HG03457 (cell line): ENCODE measurements around the gene EPS8L1.

Source experiments
- ATAC-seq: cut with Tn5 transposase; IDR thresholded peaks from one replicate; pipeline ENCODE4 v1.9.1; 2021; ENCODE audit warnings: moderate number of reproducible peaks; ENCODE audit not compliant: unreplicated experiment

Gene EPS8L1

GRCh38 chr19:55113570-55114039 lies 37.9 kb downstream of the EPS8L1 start:
- ATAC-seq: no peak

GRCh38 chr19:55114566-55115145 lies 39.0 kb downstream of the EPS8L1 start:
- ATAC-seq: no peak

DNA sequence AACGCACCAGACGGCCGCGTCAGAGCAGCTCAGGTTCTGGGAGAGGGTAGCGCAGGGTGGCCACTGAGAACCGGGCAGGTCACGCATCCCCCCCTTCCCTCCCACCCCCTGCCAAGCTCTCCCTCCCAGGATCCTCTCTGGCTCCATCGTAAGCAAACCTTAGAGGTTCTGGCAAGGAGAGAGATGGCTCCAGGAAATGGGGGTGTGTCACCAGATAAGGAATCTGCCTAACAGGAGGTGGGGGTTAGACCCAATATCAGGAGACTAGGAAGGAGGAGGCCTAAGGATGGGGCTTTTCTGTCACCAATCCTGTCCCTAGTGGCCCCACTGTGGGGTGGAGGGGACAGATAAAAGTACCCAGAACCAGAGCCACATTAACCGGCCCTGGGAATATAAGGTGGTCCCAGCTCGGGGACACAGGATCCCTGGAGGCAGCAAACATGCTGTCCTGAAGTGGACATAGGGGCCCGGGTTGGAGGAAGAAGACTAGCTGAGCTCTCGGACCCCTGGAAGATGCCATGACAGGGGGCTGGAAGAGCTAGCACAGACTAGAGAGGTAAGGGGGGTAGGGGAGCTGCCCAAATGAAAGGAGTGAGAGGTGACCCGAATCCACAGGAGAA lies 39.9 kb downstream of the EPS8L1 start:
- ATAC-seq: no peak

DNA sequence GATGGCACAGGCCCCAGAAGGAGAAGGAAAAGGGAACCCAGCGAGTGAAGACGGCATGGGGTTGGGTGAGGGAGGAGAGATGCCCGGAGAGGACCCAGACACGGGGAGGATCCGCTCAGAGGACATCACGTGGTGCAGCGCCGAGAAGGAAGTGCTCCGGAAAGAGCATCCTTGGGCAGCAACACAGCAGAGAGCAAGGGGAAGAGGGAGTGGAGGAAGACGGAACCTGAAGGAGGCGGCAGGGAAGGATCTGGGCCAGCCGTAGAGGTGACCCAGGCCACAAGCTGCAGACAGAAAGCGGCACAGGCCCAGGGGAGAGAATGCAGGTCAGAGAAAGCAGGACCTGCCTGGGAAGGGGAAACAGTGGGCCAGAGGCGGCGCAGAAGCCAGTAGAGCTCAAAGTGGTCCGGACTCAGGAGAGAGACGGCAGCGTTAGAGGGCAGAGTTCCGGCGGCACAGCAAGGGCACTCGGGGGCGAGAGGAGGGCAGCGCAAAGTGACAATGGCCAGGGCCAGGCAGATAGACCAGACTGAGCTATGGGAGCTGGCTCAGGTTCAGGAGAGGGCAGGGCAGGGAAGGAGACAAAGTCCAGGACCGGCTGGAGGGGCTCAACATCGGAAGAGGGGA lies 40.7 kb downstream of the EPS8L1 start:
- no peak for ATAC-seq

GRCh38 chr19:55116859-55117662 lies 41.4 kb downstream of the EPS8L1 start, which contains the start of gene PPP1R12C:
Gene PPP1R12C, minus strand, starts transcription at chr19:55117637. Its CDS starts 94 bp downstream, at chr19:55117543.
- ATAC-seq: no peak

DNA sequence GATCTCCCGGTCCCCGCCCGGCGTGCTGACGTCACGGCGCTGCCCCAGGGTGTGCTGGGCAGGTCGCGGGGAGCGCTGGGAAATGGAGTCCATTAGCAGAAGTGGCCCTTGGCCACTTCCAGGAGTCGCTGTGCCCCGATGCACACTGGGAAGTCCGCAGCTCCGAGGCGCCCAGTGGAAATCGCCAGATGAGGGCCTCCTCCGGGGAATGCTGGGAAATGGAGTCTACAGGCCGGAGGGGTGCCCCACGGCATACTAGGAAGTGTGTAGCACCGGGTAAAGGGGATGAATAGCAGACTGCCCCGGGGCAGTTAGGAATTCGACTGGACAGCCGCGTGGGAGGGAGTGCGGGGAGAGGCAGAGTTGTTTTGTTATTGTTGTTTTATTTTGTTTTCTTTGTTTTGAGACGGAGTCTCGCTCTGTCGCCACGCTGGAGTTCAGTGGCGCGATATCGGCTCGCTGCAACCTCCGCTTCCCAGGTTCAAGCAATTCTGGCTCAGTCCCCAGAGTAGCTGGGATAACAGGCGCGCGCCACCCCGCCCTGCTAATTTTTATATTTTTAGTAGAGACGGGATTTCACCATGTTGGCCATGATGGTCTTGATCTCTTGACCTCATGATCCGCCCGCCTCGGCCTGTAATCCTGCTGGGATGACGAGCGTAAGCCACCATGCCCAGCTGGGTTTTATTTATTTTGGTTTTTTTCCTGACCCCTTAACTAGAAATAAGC lies 42.2 kb downstream of the EPS8L1 start:
- peak; percentile 80 for ATAC-seq

GRCh38 chr19:55118401-55118991 lies 42.8 kb downstream of the EPS8L1 start:
- ATAC-seq: no peak

GRCh38 chr19:55119053-55119452 lies 43.4 kb downstream of the EPS8L1 start:
- no peak for ATAC-seq

DNA sequence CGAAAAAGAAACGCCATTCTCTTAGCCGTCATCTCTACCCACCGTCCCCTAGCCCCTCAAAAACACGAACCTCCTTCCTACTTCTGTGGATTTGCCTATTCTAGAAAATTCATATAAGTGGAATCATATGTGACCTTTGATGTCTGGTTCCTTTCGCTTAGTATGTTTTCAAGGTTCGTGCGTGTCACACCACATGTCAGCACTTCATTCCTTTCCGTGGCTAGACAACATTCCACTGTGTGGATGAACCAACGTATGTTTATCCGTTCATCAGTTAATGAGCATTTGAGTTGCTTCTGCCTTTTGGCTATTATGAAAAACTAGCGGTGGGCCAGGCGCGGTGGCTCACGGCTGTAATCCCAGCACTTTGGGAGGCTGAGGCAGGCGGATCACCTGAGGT lies 55.8 kb downstream of the EPS8L1 start:
- no peak for ATAC-seq

- ATAC-seq: no peak
These were observed 56.9 kb downstream of the EPS8L1 start for GRCh38 chr19:55132453-55133129.

DNA sequence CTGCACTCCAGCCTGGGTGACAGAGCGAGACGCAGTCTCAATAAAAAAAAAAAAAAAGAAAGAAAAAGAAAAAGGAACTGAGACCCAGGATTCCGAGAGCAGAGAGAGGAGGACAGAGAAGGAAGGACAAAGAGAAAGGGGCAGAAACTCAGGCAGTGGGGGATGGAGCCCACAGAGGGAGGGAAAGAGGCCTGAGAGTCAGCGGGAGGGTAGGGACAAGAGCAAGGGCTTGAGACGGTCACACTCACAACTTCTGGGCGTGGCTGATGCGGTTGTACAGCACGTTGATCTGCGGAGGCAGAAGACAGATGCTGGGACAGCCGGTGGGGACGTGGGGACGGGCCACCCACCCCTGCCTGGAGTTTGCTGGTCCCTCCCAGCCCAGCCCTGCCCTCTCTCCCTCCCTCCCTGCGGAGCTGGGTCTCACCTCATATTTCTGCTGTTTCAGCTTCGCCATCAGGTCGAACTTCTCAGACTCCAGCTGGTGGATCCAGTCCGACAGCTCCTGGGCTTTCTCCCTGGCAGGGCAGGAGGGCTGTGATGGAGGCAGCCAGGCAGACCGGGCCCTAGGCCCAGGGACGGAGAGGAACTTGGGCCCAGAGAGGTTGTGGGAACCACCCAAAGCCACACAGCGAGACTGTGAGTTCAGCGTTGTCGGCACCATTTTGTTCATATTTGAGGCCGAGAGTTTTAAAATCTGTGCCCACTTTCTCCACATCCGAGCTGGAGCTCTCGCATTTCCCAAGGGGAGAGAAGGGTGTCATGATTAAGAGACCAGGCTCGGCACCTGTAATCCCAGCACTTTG lies 58.2 kb downstream of the EPS8L1 start:
- ATAC-seq: no peak

GRCh38 chr19:55134736-55135135 lies 59.1 kb downstream of the EPS8L1 start:
- ATAC-seq: no peak

- no peak for ATAC-seq
These were observed 60.9 kb downstream of the EPS8L1 start for GRCh38 chr19:55136399-55137102.
